GM23338 (cell line): ENCODE measurements around the gene CIRBP.

Experiments used
- EZH2 ChIP-seq: fragments of 200-600 bp; sonication (generic); IDR thresholded peaks from one replicate; pipeline ENCODE4 v1.8.0; 2017; ENCODE audit warnings: antibody characterized with exemption, mild to moderate bottlenecking, low read depth; ENCODE audit not compliant: unreplicated experiment
- POLR2AphosphoS5 ChIP-seq: IDR thresholded peaks from 2 replicates; pipeline ENCODE4 v1.6.1; 2016; ENCODE audit warnings: antibody characterized with exemption, low read depth
- TF ChIP-seq, protein P1 (sequence below), 2 experiments: fragments of 200-600 bp in 1 of 2; sonication (generic) in 1 of 2; conservative IDR thresholded peaks; 2 replicates each; pipeline versions ENCODE4 v1.5.1 to v1.6.1; 2016 to 2017; ENCODE audit warnings: antibody characterized with exemption in 2 of 2, low read depth in 2 of 2, mild to moderate bottlenecking in 2 of 2, moderate library complexity in 1 of 2

DNA sequence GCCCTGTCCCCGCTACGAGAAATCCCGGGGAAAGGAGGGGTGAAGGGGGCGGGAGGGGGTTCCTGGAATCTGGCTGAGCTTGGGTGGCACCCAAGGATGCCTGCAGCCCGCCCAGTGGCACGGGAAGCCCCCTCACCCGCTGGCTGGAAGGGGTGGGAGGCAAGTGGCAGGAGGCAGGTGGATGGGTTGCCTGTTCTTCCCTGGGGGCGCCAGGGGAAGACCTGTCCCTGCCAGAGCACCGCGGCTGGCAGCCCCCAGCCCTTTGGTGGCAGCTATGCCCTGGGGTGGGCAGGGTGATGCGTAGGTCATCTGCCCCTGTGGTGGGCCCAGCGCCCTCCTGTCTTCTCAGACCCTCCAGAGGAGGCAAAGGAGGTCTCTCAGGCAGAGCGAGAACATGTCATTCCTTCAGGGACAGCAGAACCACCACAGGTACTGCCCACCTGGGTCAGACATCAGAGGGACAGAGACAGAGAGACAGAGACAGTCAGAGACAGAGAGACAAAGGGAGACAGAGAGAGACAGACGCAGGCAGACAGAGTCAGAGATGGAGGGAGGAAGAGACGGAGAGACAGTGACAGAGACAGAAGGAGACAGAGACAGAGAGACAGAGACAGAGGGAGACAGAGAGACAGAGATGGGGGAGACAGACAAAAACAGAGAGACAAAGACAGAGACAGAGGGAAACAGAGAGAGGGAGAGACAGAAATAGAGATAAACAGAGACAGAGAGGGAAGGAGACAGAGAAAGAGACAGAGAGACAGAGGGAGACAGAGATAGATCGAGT is 53.3 kb downstream of the CIRBP start:
- TF ChIP-seq, protein P1, sequence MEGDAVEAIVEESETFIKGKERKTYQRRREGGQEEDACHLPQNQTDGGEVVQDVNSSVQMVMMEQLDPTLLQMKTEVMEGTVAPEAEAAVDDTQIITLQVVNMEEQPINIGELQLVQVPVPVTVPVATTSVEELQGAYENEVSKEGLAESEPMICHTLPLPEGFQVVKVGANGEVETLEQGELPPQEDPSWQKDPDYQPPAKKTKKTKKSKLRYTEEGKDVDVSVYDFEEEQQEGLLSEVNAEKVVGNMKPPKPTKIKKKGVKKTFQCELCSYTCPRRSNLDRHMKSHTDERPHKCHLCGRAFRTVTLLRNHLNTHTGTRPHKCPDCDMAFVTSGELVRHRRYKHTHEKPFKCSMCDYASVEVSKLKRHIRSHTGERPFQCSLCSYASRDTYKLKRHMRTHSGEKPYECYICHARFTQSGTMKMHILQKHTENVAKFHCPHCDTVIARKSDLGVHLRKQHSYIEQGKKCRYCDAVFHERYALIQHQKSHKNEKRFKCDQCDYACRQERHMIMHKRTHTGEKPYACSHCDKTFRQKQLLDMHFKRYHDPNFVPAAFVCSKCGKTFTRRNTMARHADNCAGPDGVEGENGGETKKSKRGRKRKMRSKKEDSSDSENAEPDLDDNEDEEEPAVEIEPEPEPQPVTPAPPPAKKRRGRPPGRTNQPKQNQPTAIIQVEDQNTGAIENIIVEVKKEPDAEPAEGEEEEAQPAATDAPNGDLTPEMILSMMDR (conservative IDR thresholded peaks at IDR 0.05; ENCODE audit: low read depth in 2 of 2) = no peak
- no peak for TF ChIP-seq EZH2
- TF ChIP-seq POLR2AphosphoS5 = no peak
